CD4-positive, CD25-positive, alpha-beta regulatory T cell (primary cell): ENCODE results near the gene CLPTM1L. TPM values are rescaled to one million over a fixed set of nuclear protein-coding genes. Genes with fewer than 3 reads are reported as not detected.
A peak's percentile ranks its signal among the peaks of the same experiment; 100 is the strongest.
"Not testable (repeated sequence)": the region's sequence is repeated elsewhere in the genome, so short reads cannot be mapped to it uniquely, and the experiment has no call there.

Source experiments
- ATAC-seq, 2 donors: fragments of 150-1000 bp; cut with Tn5 transposase; one replicate each; pipeline ENCODE4 v1.10.0; 2021; ENCODE audit warnings: low read depth in 2 of 2, moderate number of reproducible peaks in 2 of 2, moderate library complexity in 1 of 2
- DNase-seq, 3 donors: peaks; one replicate each; pipeline versions ENCODE4 v3.0.0 to v3.0.0-alpha.2; 2012 to 2022; ENCODE audit warnings: mixed read lengths in 1 of 3
- H3K27ac ChIP-seq: one replicate; pipeline ENCODE4 v1.7.0; 2013; ENCODE audit warnings: mild to moderate bottlenecking, low read length; ENCODE audit not compliant: insufficient read depth, poor library complexity, severe bottlenecking
- H3K27me3 ChIP-seq: one replicate; pipeline ENCODE4 v1.7.0; 2013; ENCODE audit warnings: low read length; ENCODE audit not compliant: control insufficient read depth, insufficient read depth
- H3K36me3 ChIP-seq: one replicate; pipeline ENCODE4 v1.7.0; 2013; ENCODE audit warnings: mild to moderate bottlenecking, low read length, moderate library complexity; ENCODE audit not compliant: control insufficient read depth, insufficient read depth
- H3K4me1 ChIP-seq: 2 replicates; pipeline ENCODE4 v1.7.0; 2013; ENCODE audit warnings: mild to moderate bottlenecking, low read length; ENCODE audit not compliant: insufficient read depth, control insufficient read depth, poor library complexity, severe bottlenecking
- H3K4me3 ChIP-seq: one replicate; pipeline ENCODE4 v1.7.0; 2013; ENCODE audit warnings: low read depth, mild to moderate bottlenecking, low read length, moderate library complexity
- H3K9me3 ChIP-seq, 2 experiments: 1 replicate in 1 of 2; 2 replicates in 1 of 2; pipeline ENCODE4 v1.7.0; 2013; ENCODE audit warnings: low read length in 2 of 2, mild to moderate bottlenecking in 1 of 2, moderate library complexity in 1 of 2; ENCODE audit not compliant: control insufficient read depth in 2 of 2
- H3K27ac Mint-ChIP-seq, 3 donors: one replicate each; pipeline ENCODE4 v1.8.0; 2020 to 2022; ENCODE audit warnings: mild to moderate bottlenecking in 3 of 3, mixed read lengths in 3 of 3, moderate library complexity in 2 of 3
- H3K27me3 Mint-ChIP-seq: one replicate; pipeline ENCODE4 v1.8.0; 2022; ENCODE audit warnings: mild to moderate bottlenecking, mixed read lengths
- H3K36me3 Mint-ChIP-seq: one replicate; pipeline ENCODE4 v1.8.0; 2020; ENCODE audit warnings: mixed read lengths
- H3K4me1 Mint-ChIP-seq, 4 donors: one replicate each; pipeline ENCODE4 v1.8.0; 2020 to 2022; ENCODE audit warnings: mixed read lengths in 4 of 4, mild to moderate bottlenecking in 1 of 4
- H3K4me3 Mint-ChIP-seq, 4 donors: one replicate each; pipeline ENCODE4 v1.8.0; 2020 to 2022; ENCODE audit warnings: mild to moderate bottlenecking in 4 of 4, mixed read lengths in 4 of 4, moderate library complexity in 3 of 4
- H3K9me3 Mint-ChIP-seq, 7 donors: one replicate each; pipeline ENCODE4 v1.8.0; 2020 to 2022; ENCODE audit warnings: mixed read lengths in 7 of 7, mild to moderate bottlenecking in 3 of 7, moderate library complexity in 2 of 7
- polyA plus RNA-seq, 4 donors: library from polyadenylated mRNA; unstranded; fragments of 300-500 nt; fragmentation: Illumina TruSeq; gene quantifications; one replicate each; pipeline ENCODE4 v1.2.3, GENCODE V29; 2021
- total RNA-seq: library from RNA; stranded (reverse); gene quantifications from one replicate; pipeline ENCODE4 v1.2.3, GENCODE V29; 2022

CLPTM1L gene
- total and polyA plus RNA-seq, 5 donors from 2014 or later, result 25.3 to 104 (median 58.8) TPM

DNA sequence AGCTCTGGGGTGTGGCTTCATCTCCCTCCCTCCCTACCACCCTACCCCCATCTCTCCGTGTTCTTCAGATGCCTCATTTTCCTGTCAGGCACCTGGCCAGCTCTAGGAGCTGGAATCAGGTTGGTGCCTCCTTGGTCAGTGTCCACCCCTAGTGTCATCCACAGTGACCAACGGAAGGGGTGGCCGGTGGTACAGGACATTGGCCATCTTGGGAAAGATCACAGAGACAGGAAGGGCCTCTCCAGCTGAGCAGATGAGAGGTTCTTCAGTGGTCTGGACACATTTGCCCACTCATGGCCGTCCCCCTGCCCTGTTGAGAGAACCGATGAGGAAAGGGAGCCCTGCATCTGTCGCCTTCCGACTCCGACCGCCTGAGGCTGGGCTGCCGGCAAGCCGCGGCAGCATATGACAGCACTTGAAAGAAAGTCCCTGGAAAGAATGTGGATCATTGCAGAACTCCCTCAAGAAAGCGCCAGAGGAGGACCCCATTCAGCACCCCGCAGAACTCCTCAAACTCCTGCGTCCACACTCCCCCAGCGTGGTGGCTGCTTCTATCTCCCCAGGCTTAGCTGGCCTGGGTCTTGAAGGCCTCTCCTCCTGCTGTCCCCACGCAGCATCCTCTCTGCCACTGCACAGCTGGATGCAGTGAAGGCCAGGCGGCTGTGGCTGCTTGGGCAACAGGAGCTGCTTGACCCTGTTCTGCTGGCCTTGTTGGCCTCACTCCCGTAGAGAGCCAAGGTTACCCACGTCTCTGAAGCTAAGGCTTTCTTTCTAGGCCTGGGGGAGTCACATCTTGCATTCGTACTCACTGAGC, 1.9 kb upstream of the CLPTM1L start:
- H3K27me3 Mint-ChIP-seq, result no peaks in the 10 kb centered on the region
- Histone ChIP-seq H3K27ac (no peak overlapping the region), H3K4me3 (no peak overlapping the region), H3K27me3 (no peaks in the 10 kb centered on the region), H3K4me1 (peaks cover 30% of the 10 kb centered on the region), H3K9me3 (no peaks in the 10 kb centered on the region), H3K36me3 (peaks cover 9% of the 10 kb centered on the region)
- DNase-seq (no peak), ATAC-seq (no peak)
- H3K36me3 Mint-ChIP-seq, result peaks cover 4% of the 10 kb centered on the region
- H3K9me3 Mint-ChIP-seq, result no peaks in the 10 kb centered on the region
- H3K4me1 Mint-ChIP-seq, result peaks cover 0 to 36% (median 20%) of the 10 kb centered on the region in 4 donors
- H3K4me3 Mint-ChIP-seq, result peak overlapping the region; percentile 82 to 90 (median 88)
- peak overlapping the region in 1 of 3 donors; percentile 91 for H3K27ac Mint-ChIP-seq

- no peak for ATAC-seq
- H3K27me3 Mint-ChIP-seq, result no peaks in the 10 kb centered on the region
- H3K9me3 Mint-ChIP-seq, result no peaks in the 10 kb centered on the region
- peaks cover 10% of the 10 kb centered on the region for H3K36me3 Mint-ChIP-seq
- peak overlapping the region; percentile 82 to 90 (median 88) for H3K4me3 Mint-ChIP-seq
- DNase-seq, result no peak
- H3K4me3 ChIP-seq, result peak overlapping the region; percentile 44
- H3K4me1 ChIP-seq, result peaks cover 30% of the 10 kb centered on the region
- H3K27ac Mint-ChIP-seq, result peak overlapping the region; percentile 82 to 91 (median 91)
- H3K9me3 ChIP-seq, result no peaks in the 10 kb centered on the region
- H3K36me3 ChIP-seq, result peaks cover 16% of the 10 kb centered on the region
- H3K27ac ChIP-seq, result no peak overlapping the region
- peaks cover 0 to 40% (median 24%) of the 10 kb centered on the region in 4 donors for H3K4me1 Mint-ChIP-seq
- H3K27me3 ChIP-seq, result no peaks in the 10 kb centered on the region
Measured at GRCh38 chr5:1345876-1346626, 1.2 kb upstream of the CLPTM1L start.

DNA sequence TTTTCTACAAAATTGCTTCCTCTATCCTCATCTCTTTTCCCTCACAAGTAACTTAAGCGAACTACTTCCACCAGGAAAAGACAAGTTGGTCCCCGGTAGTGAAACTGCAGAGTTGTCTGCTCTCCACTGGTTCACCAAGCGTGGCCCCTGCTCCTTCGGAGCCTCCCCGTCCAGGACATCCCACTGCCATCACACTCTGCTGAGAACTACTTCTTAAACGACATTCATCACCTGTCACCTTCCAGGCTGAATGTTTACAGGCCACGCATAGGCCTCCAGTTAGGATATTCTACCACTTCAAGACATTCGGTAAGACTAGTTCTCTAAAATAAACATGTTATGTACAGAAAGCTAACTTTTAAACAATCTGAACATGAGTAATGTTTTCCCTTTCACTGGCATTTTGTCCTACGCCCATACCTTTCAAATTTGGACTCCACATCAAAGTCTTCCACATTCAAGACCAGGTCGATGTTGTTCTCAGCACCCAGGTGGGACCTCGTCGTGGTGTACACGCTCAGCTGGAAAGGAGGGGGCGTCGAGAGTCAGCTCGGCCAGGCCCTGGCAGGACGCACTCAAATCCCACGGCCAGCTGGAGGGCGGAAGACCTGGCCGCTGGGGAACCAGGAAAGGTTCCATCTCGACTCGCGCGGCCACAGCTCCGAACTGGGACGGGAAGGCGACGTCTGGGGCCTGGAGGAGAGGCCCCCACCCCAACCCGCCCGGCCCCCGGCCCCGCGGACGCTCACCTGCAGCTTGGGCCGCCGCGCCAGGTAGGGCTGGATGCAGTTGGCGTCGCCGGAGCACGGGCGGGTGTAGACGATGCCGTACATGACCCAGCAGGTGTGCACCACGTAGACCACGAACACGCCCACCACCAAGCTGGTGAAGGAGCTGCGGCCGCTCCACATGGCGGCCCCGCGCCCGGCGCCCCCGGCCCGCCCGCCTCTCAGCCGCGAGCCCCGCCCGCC, 683 bp downstream of the CLPTM1L start:
- H3K27ac ChIP-seq, result peak overlapping the region; percentile 47
- Mint-ChIP-seq H3K27ac (peak overlapping the region; percentile 85 to 89 (median 88)), H3K4me3 (peak overlapping the region; percentile 91 to 94 (median 92)), H3K9me3 (no peaks in the 10 kb centered on the region), H3K27me3 (no peaks in the 10 kb centered on the region), H3K4me1 (peaks cover 0 to 52% (median 30%) of the 10 kb centered on the region in 4 donors), H3K36me3 (peaks cover 17% of the 10 kb centered on the region)
- no peaks in the 10 kb centered on the region for H3K9me3 ChIP-seq
- H3K4me3 ChIP-seq, result peak overlapping the region; percentile 77
- no peaks in the 10 kb centered on the region for H3K27me3 ChIP-seq
- DNase-seq, result peak in 1 of 3 donors; percentile 25
- peak in 1 of 2 donors; percentile 16 for ATAC-seq
- peaks cover 30% of the 10 kb centered on the region for H3K4me1 ChIP-seq
- peaks cover 28% of the 10 kb centered on the region for H3K36me3 ChIP-seq

- Histone ChIP-seq H3K27ac (no peak overlapping the region), H3K27me3 (no peaks in the 10 kb centered on the region), H3K36me3 (peaks cover 33% of the 10 kb centered on the region), H3K4me3 (peak overlapping the region; percentile 77), H3K9me3 (no peaks in the 10 kb centered on the region), H3K4me1 (peaks cover 30% of the 10 kb centered on the region)
- no peak for ATAC-seq
- peak overlapping the region in 1 of 3 donors; percentile 89 for H3K27ac Mint-ChIP-seq
- H3K36me3 Mint-ChIP-seq, result peaks cover 17% of the 10 kb centered on the region
- H3K4me3 Mint-ChIP-seq, result peak overlapping the region; percentile 91 to 94 (median 92)
- H3K9me3 Mint-ChIP-seq, result no peaks in the 10 kb centered on the region
- no peak for DNase-seq
- H3K27me3 Mint-ChIP-seq, result no peaks in the 10 kb centered on the region
- peaks cover 0 to 52% (median 30%) of the 10 kb centered on the region in 4 donors for H3K4me1 Mint-ChIP-seq
Measured at GRCh38 chr5:1343315-1343751, 1.6 kb downstream of the CLPTM1L start.

GRCh38 chr5:1342711-1343110, 2.2 kb downstream of the CLPTM1L start:
- peaks cover 39% of the 10 kb centered on the region for H3K36me3 ChIP-seq
- H3K27me3 Mint-ChIP-seq, H3K4me3 ChIP-seq, DNase-seq, H3K9me3 ChIP-seq, H3K27me3 ChIP-seq, H3K27ac ChIP-seq, ATAC-seq, H3K9me3 Mint-ChIP-seq: not testable (repeated sequence)
- Mint-ChIP-seq H3K27ac (peak overlapping the region in 1 of 3 donors; percentile 89), H3K4me3 (peak overlapping the region; percentile 91 to 94 (median 92)), H3K36me3 (peaks cover 17% of the 10 kb centered on the region), H3K4me1 (peaks cover 0 to 52% (median 30%) of the 10 kb centered on the region in 4 donors)
- H3K4me1 ChIP-seq, result peaks cover 30% of the 10 kb centered on the region

DNA sequence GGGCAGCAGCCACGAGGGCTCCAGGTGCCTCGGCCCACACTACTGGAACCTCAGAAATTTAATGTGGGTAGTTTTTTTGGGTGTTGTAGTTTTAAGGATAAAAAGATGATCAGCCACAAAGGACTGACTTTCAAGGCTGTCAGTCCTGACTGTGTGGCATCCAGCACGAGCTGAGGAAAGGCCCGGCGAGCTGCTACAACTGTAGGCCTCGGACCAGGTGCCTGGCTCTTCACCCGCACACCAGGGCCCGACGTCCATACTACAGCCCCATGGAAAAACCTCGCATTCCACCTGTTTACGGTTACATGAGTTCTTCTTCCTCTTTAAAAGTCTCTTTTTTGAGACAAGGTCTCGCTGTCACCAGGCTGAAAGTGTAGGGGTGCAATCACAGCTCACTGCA, 2.6 kb downstream of the CLPTM1L start:
- Histone ChIP-seq H3K27ac (no peak overlapping the region), H3K9me3 (no peaks in the 10 kb centered on the region), H3K36me3 (peaks cover 44% of the 10 kb centered on the region), H3K4me1 (peaks cover 30% of the 10 kb centered on the region), H3K27me3 (no peaks in the 10 kb centered on the region), H3K4me3 (no peak overlapping the region)
- H3K27ac Mint-ChIP-seq, result peak overlapping the region in 1 of 3 donors; percentile 26
- DNase-seq, result no peak
- peaks cover 0 to 48% (median 30%) of the 10 kb centered on the region in 4 donors for H3K4me1 Mint-ChIP-seq
- peaks cover 17% of the 10 kb centered on the region for H3K36me3 Mint-ChIP-seq
- H3K9me3 Mint-ChIP-seq, result no peaks in the 10 kb centered on the region
- no peak for ATAC-seq
- no peaks in the 10 kb centered on the region for H3K27me3 Mint-ChIP-seq
- H3K4me3 Mint-ChIP-seq, result peak overlapping the region in 2 of 4 donors; percentile 47 to 58

GRCh38 chr5:1341863-1342262, 3.0 kb downstream of the CLPTM1L start:
- Histone ChIP-seq H3K27ac (no peak overlapping the region), H3K4me3 (no peak overlapping the region), H3K27me3 (no peaks in the 10 kb centered on the region), H3K9me3 (no peaks in the 10 kb centered on the region), H3K36me3 (peaks cover 48% of the 10 kb centered on the region), H3K4me1 (peaks cover 30% of the 10 kb centered on the region)
- Mint-ChIP-seq H3K27me3 (no peaks in the 10 kb centered on the region), H3K4me1 (peaks cover 0 to 47% (median 31%) of the 10 kb centered on the region in 4 donors), H3K9me3 (no peaks in the 10 kb centered on the region), H3K4me3 (peak overlapping the region in 2 of 4 donors; percentile 19 to 58), H3K27ac (peak overlapping the region in 1 of 3 donors; percentile 26), H3K36me3 (peaks cover 17% of the 10 kb centered on the region)
- no peak for DNase-seq
- ATAC-seq, result no peak
